ENCODE results near the gene RNF144B. TPM values are rescaled to one million over a fixed set of nuclear protein-coding genes. Genes with fewer than 3 reads are reported as not detected.

RNF144B gene
- total and polyA plus RNA-seq, 2 experiments from 2014 or later = 4.2 to 9.0 TPM

DNA sequence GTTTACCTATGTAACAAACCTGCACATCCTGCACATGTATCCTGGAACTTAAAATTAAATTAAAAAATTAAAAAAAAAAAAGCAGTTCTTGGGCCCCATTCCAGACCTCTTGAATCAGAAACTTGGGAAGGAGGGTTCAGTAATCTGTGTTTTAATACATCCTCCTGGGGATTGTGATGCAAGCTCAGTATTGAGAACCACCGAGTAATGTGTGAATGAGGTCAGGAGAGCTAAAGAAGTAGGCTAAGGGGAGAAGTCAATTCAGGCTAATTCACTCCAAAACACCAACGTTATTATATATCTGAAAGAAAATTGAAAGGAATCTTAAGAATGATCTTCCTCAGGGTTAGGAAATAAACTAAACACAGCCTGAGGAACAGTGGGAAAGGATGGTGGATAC is 120.4 kb downstream of the RNF144B start:
- no peak overlapping the region for H2AFZ ChIP-seq
- H4K20me1 ChIP-seq (replicated peaks; ENCODE audit: insufficient read depth) = no peaks in the 10 kb centered on the region
- Mint-ChIP-seq H3K36me3 (ENCODE audit: low read depth) (no peaks in the 10 kb centered on the region), H3K27me3 (ENCODE audit: insufficient read depth, low read depth, poor library complexity) (peaks cover 2% of the 10 kb centered on the region), H3K27ac (no peak overlapping the region), H3K4me1 (peaks cover 7% of the 10 kb centered on the region), H3K4me3 (no peak overlapping the region), H3K9me3 (no peaks in the 10 kb centered on the region)
- no peaks in the 10 kb centered on the region for H3K4me1 ChIP-seq (ENCODE audit: insufficient read depth)
- no peak for TF ChIP-seq ZNF331 (CRISPR knock-in tag; IDR thresholded peaks at IDR 0.05; ENCODE audit: low read depth)
- no peak for TF ChIP-seq ZNF462 (CRISPR knock-in tag; IDR thresholded peaks at IDR 0.05)
- TF ChIP-seq ZNF114 (CRISPR knock-in tag; IDR thresholded peaks at IDR 0.05) = no peak
- DNase-seq (ENCODE audit: low spot score) (no peak), ATAC-seq (no peak)
- no peak overlapping the region for H3K4me2 ChIP-seq
- no peaks in the 10 kb centered on the region for H3F3A ChIP-seq (replicated peaks; ENCODE audit: low read depth)
- 0 out of 2 replicates have a peak, but pooled peaks cover 3% of the 10 kb centered on the region for H3K9me2 ChIP-seq (ENCODE audit: insufficient read depth)
- H3K79me2 ChIP-seq (replicated peaks; ENCODE audit: insufficient read depth) = no peaks in the 10 kb centered on the region
- no peak overlapping the region for H3K27ac ChIP-seq (ENCODE audit: low read depth)
- H3K4me3 ChIP-seq = no peak overlapping the region
- H3K27me3 ChIP-seq (ENCODE audit: insufficient read depth) = no peaks in the 10 kb centered on the region
- H3K36me3 ChIP-seq (ENCODE audit: insufficient read depth) = no peaks in the 10 kb centered on the region

- H3K36me3 ChIP-seq (ENCODE audit: insufficient read depth) = no peaks in the 10 kb centered on the region
- Mint-ChIP-seq H3K36me3 (ENCODE audit: low read depth) (no peaks in the 10 kb centered on the region), H3K27me3 (ENCODE audit: insufficient read depth, low read depth, poor library complexity) (peaks cover 4% of the 10 kb centered on the region), H3K27ac (no peak overlapping the region), H3K4me1 (peaks cover 8% of the 10 kb centered on the region), H3K9me3 (no peaks in the 10 kb centered on the region), H3K4me3 (no peak overlapping the region)
- H3K27me3 ChIP-seq (ENCODE audit: insufficient read depth) = no peaks in the 10 kb centered on the region
- H3K9me2 ChIP-seq (ENCODE audit: insufficient read depth) = 0 out of 2 replicates have a peak, but pooled peaks cover 3% of the 10 kb centered on the region
- no peaks in the 10 kb centered on the region for H4K20me1 ChIP-seq (replicated peaks; ENCODE audit: insufficient read depth)
- H2AFZ ChIP-seq = no peak overlapping the region
- no peak overlapping the region for H3K4me3 ChIP-seq
- no peak for ATAC-seq
- no peak for DNase-seq (ENCODE audit: low spot score)
- no peak overlapping the region for H3K4me2 ChIP-seq
- H3K4me1 ChIP-seq (ENCODE audit: insufficient read depth) = no peaks in the 10 kb centered on the region
- H3F3A ChIP-seq (replicated peaks; ENCODE audit: low read depth) = no peaks in the 10 kb centered on the region
- H3K27ac ChIP-seq (ENCODE audit: low read depth) = no peak overlapping the region
- H3K79me2 ChIP-seq (replicated peaks; ENCODE audit: insufficient read depth) = no peaks in the 10 kb centered on the region
- TF ChIP-seq, protein P1, sequence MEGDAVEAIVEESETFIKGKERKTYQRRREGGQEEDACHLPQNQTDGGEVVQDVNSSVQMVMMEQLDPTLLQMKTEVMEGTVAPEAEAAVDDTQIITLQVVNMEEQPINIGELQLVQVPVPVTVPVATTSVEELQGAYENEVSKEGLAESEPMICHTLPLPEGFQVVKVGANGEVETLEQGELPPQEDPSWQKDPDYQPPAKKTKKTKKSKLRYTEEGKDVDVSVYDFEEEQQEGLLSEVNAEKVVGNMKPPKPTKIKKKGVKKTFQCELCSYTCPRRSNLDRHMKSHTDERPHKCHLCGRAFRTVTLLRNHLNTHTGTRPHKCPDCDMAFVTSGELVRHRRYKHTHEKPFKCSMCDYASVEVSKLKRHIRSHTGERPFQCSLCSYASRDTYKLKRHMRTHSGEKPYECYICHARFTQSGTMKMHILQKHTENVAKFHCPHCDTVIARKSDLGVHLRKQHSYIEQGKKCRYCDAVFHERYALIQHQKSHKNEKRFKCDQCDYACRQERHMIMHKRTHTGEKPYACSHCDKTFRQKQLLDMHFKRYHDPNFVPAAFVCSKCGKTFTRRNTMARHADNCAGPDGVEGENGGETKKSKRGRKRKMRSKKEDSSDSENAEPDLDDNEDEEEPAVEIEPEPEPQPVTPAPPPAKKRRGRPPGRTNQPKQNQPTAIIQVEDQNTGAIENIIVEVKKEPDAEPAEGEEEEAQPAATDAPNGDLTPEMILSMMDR (conservative IDR thresholded peaks at IDR 0.05; ENCODE audit: low read depth in 2 of 2) = no peak
- no peak for TF ChIP-seq ETS1 (IDR thresholded peaks at IDR 0.05)
- no peak for TF ChIP-seq NANOG (IDR thresholded peaks at IDR 0.05; ENCODE audit: borderline replicate concordance)
- no peak for TF ChIP-seq JUNB (IDR thresholded peaks at IDR 0.05; ENCODE audit: unreplicated experiment)
- no peak for TF ChIP-seq REST (IDR thresholded peaks at IDR 0.05; ENCODE audit: unreplicated experiment)
- TF ChIP-seq ZNF331 (CRISPR knock-in tag; IDR thresholded peaks at IDR 0.05; ENCODE audit: low read depth) = no peak
Observed at GRCh38 chr6:18509871-18510643, 122.9 kb downstream of the RNF144B start.
